Measurements from ENCODE around the gene TXNDC5.

- no peak for TF ChIP-seq CTCF (IDR thresholded peaks at IDR 0.05)
- TF ChIP-seq POLR2A (IDR thresholded peaks at IDR 0.05) = no peak
- no peak for TF ChIP-seq POLR2AphosphoS5 (IDR thresholded peaks at IDR 0.05; ENCODE audit: insufficient read depth in 1 of 2, low read depth in 1 of 2)
These were observed 63.4 kb downstream of the TXNDC5 start for GRCh38 chr6:7846966-7847818.
